ENCODE data around the gene SLC17A6. TPM values are rescaled to one million over a fixed set of nuclear protein-coding genes. Genes with fewer than 3 reads are reported as not detected.
A peak's percentile ranks its signal among the peaks of the same experiment; 100 is the strongest.

Gene SLC17A6
- polyA plus RNA-seq (2013, experiment 1 of 2; ENCODE audit: insufficient read length) = not detected
- polyA plus RNA-seq (2013, experiment 2 of 2; ENCODE audit: insufficient read length) = not detected

DNA sequence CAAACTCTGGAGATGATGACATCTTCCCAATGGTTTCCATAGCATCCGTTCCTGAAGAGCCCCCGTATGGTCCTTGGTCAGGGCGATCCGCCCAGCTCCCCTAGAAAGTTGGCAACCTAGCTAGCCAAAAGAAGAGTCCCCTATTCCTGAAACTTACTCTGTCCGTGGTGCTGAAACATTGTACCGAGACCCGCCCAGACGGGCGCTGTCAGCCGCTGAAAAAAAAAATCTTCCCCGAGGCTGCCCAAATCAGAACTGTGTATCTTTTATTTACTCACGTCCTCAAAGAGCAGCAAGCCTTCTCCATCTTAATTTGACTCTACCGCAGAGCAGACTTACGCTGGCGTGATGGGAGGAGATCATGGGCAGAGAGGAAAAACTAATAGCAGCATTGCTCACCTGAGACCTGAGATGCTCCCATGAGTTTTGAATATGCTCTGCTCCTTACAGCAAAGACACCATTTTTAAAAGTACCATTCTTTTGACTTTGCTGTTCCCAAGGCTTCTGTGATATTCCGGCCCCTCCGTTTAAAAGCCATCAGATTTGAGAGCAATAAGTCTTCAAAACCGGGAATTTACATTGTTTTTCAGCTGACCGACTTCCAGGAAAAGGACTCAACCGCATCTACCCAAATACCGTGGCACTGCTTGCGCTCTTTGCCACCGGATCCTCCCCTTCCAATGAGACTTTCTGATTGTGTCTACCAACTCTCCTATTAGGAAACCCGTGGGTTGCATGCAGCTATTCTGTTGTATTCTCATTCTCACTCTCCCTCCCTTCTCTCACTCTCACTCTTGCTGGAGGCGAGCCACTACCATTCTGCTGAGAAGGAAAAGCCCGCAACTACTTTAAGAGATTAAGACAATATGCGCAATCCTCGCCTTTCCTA is at the start of gene SLC17A6:
TSS of gene SLC17A6 (plus strand) at position 786 of the 890 bp plus-strand sequence. CDS start 153 bp downstream, outside the sequence.
- peak; percentile 44 for DNase-seq

DNA sequence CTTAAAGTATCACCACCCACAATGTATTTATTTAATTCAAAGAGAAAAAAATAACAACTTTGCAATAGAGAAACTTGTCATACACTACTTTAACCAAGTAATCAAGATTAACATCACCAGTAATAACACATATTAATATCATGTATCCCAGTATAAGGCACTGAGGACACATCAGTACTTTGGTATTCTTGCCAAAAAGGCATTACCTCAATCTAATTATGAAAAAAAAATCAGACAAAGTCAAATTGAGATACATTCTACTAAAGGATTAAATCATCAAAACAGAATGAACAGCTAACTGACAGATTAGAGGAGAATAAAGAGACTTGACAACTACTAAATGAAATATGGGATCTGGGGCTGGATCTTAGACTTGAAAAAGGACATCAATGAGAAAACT is 35.8 kb upstream of the SLC17A6 start:
- no peak for DNase-seq

DNA sequence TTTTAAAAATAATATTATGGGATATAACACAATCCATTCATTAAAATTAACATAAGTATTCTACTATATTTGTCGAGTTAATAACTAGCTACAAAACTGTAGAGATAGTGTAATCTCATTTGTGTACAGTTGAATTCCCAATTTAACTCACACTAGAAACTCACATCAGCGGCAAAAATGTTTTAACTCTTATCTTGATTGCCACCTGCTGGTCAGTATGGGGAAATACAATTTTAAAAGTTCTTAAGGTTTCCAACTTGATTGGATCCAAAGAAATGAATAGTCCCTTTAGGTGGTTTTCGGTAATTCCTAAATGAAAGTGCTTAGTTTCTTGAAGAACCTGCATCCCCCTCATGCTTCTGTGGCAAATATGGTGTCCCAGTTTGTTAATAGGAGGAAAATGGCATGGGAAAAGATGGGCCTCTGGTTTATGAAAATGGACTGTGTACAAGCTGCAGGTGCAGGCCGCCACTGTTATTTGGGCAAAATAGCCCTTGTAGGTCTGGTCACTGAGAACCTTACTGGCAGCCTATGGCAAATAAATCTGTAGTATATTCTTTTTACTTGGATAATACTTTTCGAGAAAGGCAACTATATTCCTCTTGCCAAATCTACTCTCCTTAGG is 33.7 kb upstream of the SLC17A6 start:
- DNase-seq = peak; percentile 1

DNA sequence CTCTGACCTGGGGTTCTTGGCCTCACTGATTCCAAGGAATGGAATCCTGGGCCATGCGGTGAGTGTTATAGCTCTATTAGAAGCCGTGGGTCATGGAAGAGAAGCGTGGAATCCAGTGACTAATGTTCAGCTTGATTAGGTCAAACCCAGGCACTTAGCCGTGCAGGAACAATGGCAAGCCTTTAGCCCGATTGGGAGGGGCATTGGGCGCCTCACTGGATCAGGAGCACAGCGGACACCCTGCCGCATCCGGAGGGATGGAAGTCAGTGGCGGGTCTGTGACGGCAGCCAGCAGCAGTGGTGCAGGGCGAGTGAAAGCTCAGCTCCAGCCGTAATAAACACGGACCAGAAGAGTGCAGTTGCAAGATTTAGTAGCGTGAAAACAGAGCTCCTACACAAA is 20.5 kb upstream of the SLC17A6 start:
- DNase-seq = no peak

DNA sequence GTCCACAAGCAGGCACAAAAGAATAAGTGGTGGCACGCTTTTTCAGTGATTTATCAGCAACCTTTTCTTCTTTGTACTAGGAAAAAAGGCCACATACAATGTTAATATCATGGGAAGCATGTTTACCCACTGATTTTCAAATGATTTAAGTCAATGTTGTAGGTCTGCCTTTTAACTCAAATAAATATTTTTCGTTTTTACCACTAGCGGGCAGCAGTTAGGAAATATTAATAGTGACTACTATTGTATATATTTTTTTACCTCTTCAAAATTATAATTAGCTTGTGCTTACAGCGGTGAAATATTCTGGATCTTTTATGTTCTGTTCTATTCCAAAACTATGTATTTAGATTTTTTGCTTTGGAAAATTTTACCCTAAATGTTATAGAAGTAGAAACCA is 6.4 kb upstream of the SLC17A6 start:
- no peak for DNase-seq

DNA sequence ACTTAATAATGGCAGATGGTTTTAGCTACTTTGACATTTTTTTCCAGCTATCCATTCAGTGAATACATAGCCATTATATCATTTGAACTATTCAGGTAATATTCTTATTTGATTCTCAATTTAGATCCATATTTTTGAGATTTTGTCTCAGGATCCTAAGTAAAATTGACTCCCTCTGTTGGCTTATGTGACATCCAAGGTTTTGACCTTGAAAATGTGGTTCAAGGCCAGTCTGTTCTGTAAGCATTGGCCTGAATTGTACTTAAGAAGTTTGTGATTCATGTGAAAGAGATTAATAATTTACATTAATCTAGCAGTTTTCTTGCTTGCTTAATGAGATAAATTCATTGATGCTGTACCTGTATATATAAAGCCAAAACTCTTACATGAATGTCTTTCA is 1.6 kb upstream of the SLC17A6 start:
- no peak for DNase-seq

DNA sequence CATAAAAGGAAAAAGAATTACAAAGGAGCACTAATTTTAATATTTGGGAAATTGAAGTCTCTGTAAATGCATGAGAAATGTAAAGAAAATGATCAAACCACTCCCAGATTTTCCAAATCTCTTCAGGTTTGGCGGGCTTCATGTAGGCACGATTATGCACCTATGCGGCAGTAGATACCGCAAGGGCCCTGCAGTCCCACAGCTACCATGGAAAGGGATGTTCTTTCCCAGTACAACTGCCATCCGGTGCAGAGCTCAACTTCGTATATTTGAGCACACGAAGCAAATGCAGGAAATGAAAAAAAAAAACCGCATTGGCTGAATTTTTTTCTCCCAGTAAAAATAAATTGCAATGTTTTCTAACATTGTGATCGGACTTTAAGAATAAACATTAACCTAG is 1.4 kb downstream of the SLC17A6 start:
- DNase-seq = no peak

DNA sequence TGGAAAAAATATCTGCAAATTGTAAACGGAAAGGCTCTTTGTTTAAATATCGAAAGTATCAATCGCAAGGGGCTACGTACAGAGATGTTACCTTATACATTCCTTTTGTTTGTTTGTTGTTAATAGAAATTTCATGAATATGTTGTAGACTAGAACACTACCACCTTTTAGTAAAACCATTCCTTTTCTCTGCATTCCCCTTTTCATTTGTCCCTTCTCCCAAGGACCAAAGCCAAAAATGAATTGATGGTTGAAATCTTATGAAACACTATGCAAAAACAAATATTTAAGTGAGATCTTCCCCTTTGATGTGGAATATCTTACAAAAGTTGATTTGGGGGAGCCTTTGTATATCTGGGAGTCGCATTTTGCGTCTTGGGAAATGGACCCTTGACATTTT is 2.1 kb downstream of the SLC17A6 start:
- no peak for DNase-seq

DNA sequence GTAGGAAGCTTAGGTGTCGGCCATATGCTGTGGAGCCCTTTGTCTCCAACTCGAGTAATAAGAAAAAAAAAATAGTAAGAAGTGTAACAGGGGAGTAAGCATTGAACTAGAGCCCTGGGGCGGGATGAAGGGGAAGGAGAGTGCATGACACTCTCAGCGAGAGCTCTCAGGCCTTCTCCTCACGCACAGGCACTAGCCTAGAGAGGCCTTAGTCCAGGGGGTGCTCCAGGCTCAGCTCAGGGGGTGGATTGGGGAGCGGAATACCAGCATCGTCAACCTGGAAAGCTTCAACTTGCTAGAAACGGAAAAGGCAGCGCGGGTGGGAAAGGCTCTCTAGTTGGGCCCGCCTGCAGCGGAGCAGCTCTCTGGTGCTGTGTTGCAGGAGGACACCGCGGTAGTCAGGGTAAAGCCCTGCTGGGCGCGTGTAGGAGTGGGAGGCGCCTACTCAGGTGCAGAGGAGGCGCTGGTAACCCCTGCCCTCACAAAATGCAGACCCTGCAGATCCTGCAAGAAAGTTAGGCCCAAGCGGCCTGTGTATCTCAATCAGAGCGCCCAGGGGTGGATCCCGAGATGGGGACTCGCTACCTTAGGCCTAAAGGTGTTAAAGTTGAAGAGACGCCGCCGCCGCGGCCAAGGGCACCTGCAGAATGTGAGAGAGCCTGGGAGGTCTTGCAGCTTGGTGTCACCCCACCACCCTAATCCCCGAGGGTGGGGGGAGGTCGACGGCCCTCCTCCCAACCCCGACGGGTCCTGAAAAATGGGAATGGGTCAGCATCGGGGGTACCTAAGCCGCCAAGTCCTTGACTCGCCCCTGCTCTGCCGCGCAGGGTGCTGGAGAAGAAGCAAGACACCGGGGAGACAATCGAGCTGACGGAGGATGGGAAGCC is 2.8 kb downstream of the SLC17A6 start:
- no peak for DNase-seq

DNA sequence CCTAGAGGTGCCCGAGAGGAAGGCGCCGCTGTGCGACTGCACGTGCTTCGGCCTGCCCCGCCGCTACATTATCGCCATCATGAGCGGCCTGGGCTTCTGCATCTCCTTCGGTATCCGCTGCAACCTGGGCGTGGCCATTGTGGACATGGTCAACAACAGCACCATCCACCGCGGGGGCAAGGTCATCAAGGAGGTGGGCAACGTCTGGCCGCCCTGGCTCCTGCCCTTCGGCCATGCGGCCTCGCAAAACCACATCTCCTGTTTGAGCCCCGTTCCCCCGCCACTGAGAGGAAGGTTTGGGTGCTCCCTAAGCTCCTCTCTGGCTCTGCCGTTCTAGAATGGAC is 3.4 kb downstream of the SLC17A6 start:
- no peak for DNase-seq

DNA sequence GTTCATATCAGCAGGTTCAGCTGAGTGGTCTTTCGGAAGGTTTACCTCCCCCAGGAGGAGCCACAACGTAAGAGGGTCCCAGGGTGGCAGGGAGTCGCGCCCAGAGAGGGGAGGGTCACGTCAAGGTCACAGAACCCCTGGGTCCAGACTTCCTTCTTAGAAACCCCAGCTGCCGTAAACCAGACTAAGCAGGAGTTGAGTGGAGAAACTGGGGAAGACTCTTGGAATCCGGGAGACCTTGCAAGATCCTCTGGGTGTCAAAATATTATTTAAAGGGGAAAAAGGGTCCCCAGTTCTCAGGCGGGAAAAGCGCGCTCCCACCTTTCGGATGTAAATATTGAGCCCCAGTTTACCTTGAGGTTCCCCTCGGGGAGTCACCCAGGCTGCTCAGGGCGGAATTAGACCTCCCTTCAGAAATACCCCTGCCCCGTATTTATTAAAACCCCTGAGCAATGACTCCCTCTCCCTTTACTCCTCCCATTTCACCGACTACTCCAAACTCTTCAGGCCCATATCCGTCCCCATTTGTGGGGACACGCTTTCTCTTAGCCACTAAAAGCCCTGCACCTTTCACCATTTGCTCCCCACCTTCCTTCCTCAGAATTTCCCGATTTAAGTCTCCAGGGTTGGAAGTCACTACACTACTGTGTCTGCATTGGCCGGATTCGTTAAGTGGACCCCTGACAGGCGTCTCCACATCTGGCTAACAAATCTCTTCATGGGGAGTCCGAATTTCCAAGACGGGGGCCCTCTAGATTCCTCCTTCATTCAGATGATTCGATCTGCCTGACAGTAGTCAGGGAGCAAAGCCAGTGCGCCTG is 4.2 kb downstream of the SLC17A6 start:
- DNase-seq = no peak

DNA sequence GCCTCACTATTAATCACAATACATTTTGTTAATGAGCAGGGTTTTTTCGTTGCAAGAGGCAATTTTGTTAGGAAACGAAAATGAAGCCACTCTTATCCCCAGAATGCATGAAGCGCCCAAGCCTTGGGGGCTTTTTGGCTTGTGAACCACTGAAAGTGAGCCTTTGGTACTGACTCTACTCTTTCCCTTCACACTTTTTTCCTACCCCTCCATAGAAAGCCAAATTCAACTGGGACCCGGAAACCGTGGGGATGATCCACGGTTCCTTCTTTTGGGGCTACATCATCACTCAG is 4.8 kb downstream of the SLC17A6 start:
- DNase-seq = no peak

DNA sequence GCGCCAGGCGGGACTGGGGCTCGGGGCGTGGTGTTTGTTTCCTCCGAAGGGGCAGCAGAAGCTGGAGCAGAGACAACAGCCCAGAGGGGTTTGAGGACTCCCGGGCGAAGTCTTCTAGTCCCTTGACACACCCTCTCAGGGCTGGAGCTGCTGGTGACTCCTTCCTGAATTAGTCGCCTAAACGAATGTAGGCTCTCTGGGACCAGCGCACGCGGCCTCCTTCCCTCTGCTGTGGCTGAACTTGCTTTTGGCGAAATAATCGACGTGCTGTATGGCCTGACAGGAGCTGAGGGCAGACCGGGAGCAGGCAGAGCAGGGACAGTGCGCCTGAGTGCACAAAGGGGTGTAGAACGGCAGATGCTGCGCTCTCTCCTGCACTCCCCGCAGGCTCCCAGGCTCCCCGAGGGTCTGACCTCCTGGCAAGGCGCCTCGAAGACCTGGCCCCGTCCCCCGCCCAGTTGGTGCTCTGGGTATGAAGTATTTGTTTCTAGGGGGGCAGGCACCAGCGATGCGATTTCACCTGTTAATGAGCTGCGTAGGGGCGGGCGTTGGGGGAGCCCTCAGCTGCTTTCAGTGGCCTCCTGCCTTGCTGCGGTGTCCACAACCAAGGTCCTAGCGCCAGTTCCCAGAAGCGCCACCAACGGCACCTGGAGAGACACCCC is 5.3 kb downstream of the SLC17A6 start:
- no peak for DNase-seq

DNA sequence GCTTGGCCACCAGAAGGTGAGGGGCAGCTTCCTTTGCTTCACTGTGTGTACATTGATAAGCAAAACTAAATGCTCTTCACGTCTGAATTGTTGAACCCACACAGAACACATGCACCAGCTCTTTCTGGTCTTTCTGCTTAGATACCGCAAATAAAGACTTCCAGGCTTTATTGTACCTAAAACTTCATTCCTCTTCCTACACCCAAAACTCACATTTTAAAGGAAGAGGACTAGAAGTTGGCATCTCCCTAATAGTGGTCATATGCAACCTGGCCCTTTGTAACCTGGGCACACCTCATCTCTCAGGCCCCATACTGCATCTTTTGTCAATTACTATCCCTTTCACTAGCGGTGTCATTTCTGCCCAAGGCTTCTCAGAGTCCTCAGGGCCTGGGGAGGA is 5.9 kb downstream of the SLC17A6 start:
- DNase-seq = no peak

DNA sequence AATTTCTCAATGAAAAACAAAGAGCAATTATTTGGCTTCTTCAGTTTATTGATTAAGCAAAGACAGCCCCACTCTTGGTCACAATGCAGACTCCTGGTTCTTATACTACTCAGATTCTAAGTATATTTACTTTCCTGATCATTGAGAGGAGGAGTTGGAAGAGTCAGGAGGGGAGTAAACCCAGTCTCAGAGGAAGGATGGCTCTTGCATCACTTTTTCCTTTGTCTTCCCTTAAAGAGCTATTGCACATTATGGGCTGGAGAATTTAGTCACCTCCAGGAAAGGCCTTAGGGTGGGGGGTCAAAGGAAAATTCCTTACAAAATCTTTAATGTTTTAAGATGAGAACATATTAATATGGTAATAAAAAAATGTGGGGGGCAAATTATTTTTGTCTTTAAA is 8.1 kb downstream of the SLC17A6 start:
- DNase-seq = no peak

DNA sequence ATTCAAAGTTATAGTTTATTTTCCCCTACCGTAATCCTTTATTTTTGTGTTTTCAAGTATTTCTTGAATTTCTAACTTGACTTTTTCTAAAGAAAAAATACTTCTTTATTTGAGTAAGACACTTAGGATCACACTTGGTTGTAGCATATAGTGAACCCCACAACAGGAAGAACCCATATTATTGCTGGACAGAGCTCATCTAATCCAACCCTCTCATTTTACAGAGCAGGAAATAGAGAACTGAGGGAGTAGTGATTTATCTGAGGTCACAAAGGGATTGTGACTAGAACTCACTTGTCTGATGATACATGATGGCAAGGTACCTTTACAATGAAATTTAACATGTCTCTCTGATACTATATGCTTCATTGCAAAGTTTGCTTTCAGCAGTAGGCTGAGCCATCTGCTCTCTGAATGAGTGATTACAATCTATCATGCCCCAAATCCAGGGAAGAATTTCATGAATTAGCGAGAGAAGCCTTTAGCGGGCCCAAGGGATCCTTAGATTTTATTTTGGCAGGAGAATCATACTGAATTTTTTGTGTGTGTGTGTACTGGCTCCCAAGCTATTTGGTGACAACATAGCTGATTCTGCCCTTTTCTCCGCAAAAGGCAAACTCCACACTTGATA is 9.8 kb downstream of the SLC17A6 start:
- no peak for DNase-seq

DNA sequence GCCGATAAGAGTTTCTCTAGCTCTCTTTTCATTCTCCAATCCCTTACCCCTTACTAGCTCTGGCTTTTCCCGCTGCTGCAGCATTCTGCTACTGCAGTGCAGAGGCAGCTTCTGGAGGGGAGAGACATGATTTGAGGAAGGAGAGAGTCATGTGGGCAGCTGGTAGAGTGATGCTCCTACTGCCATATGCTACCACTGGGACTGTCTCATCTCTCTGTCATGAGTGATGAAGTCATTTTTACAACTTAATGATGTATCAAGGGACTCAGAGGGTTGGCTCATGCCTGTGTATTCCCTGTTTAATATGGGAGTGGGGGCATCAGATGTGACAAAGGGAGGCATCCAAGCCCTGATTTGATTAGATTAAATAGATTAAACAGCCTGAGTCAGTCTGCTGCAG is 11.3 kb downstream of the SLC17A6 start:
- DNase-seq = no peak

DNA sequence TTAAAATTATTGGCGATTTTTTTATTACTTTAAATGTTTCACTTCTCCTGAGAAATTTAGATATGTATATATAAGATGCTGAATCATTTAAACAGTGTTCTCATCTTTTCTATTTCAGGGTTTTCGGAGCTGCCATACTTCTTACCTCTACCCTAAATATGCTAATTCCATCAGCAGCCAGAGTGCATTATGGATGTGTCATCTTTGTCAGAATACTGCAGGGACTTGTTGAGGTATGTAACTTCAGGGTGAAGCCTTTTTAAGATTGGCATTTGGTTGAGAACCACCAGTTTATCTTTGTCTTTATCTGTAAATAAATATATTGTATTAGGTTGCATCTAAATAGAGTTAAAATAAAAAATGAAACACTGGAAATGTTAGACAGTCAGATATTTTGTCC is 21.1 kb downstream of the SLC17A6 start:
- no peak for DNase-seq

DNA sequence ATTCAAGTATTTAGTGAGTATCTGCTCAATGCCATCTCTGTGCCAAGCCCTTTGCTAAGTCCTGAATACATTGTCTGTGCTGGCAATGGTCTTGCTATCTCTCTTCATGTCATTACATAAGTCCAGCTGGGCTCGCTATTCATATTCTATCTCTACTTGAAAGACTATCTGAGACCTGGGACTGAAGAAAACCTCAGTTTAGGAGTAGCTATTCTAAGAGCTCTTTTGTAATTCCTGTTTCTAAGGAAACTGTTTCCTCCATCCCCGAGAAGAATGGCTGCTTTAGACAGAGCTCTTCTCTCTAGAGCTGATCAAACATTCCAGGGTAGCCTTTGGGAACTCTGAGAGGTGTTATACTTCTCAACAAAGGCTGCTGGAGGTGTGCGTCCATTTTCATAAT is 33.0 kb downstream of the SLC17A6 start:
- no peak for DNase-seq

DNA sequence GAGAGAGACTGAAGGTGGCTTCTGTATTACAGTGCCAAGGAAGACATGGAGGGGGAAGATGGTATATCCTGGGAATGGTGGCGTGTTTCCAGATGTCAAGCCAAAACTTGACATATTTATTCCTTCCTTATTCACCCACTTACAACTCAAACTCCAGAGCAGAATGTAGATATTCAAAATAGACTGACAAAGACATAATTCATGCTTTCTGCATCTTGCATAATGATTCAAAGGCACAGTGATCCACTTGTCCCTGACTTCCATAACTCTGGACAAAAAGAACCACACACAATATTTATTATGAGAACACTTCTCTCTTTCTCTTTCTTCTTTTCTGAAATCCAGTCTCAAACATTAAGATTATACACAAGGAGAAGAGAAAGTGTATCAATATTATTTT is 48.9 kb downstream of the SLC17A6 start:
- DNase-seq = no peak

DNA sequence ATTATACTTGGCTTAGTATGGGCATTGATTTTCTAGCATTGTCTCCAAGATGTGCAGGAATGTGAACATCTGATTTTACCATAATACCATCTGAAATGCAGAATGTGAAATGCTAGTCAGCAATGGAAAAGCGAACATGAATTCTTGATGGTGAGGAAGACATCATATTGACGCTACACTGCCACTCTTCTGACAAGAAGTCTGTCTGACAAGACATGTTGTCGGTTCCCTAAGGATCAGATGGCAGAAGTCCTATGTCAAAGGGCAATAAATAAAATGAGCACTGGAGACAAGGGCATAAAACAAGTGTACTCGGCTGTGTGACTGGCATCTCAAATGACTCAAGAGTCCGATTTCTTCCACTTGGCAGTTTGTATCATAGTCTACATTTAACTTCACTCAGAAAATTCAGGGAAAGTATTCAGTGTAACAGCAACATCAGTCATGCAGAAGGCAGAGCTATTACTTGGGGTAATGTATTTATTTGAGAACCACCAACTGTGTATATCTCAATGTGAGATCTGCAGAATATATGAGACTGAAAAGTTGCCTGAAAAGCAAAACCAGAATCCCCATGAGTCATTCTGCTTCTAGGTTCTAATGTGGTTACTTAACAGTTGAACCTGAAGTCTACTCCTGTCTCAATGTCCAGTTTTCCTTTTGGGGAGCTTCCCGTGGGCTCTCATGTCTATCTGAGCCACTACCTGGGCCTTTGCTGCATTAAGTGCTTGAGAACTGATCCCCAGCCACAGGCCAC is 51.5 kb downstream of the SLC17A6 start:
- DNase-seq = no peak
